NCI-H146 treated with DMSO at 0.1 percent for 48 hours (cell line): ENCODE measurements around the gene METTL15.
"Not testable (repeated sequence)": the region's sequence is repeated elsewhere in the genome, so short reads cannot be mapped to it uniquely, and the experiment has no call there.

ENCODE experiments used
- DNase-seq: peaks from one replicate; lab custom pipeline; 2025; ENCODE audit not compliant: unreplicated experiment; lab: John Stamatoyannopoulos, UW

Gene METTL15

DNA sequence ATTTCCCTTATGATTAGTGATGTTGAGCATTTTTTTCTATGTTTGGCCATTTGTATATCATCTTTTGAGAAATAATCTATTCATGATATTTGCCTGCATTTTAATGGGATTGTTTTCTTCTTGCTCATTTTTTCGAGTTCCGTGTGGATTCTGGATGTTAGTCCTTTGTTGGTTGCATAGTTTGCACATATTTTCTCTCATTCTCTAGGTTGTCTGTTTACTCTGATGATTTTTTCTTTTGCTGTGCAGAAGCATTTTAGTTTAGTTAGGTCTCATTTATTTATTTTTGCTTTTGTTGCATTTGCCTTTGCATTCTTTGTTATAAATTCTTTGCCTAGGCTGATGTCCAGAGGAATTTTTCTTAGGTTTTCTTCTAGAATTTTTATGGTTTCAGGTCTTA, 87.3 kb downstream of the METTL15 start:
- DNase-seq = no peak

DNA sequence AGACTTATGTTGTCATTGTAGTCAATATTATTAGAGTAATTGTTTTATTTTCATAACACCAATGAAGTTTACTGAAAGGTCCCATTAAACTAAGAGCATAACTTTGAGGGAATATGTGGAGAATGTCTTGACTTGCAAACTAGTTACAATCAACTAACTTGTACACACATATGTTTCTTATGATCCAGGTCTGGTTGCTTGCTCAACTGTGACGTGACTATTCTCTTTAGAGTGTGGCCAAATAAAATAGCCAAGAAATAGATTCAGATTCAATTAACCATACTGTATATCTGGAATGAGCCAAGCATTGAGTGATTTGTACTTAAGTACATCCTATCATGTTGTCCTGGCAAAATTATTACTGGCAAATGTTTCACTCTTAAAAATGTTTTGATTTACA, 101.7 kb downstream of the METTL15 start:
- DNase-seq = no peak

DNA sequence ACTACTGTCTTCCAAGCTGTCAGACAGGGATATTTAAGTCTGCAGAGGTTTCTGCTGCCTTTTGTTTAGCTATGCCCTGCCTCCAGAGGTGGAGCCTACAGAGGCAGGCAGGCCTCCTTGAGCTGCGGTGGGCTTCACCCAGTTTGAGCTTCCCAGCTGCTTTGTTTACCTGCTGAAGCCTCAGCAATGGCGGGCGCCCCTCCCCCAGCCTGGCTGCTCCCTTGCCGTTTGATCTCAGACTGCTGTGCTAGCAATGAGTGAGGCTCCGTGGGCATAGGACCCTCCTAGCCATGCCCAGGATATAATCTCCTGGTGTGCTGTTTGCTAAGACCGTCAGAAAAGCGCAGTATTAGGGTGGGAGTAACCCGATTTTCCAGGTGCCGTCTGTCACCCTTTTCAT, 113.9 kb downstream of the METTL15 start:
- not testable (repeated sequence) for DNase-seq

DNA sequence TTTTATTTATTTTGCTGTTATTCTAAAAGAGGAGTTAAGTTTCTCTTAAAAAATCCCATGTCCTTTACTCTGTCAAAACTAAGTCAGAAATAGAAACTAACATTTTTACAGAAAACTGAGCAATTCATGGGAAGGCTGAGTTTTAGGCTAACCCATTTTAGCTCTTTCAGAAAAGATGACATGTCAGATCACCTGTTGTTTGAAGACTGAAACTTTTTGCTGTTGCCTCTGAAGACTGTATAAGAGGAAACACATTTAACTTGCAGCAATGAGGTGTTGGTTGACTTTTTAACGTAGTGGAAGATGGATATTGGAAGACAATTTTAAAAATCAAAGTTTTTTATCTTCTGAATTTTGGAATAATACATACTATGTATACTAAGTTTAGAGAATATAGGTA, 115.4 kb downstream of the METTL15 start:
- no peak for DNase-seq

DNA sequence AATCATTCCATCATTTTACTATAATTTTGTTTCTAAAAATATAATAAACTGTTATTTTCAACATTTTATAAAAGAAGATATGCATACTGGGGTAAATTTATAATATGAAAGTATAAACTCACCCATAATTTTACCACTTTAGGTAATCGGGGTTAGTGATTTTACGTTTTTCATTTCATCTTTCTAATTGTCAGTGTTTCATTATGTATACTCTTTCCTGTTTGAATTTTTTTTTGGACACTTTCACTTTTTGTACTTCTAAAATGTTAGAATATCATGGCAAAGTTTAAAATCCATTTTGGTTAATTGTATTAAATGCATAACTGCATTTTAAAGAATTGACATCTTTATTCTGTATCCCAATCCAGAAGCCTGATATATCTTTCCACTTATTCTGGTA, 115.8 kb downstream of the METTL15 start:
- no peak for DNase-seq

DNA sequence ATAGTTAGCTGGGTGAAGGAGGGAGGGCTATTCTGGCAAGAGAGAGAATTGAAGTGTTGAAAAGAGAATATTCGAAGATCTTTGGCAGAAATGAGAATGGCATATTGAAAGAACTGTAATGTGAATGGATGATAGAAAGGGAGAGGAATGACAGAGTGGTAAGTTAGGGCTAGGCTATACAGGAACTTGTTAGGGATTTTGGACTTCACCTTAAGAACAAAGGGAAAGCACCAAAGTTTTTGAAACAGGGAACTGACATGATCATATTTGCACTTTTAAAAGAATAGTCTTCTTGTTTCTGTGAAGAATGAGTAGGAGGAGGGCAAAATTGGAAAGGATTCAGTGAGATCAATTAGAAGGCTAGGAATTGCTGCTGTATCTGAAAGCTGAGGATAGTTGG, 119.3 kb downstream of the METTL15 start:
- DNase-seq = no peak

DNA sequence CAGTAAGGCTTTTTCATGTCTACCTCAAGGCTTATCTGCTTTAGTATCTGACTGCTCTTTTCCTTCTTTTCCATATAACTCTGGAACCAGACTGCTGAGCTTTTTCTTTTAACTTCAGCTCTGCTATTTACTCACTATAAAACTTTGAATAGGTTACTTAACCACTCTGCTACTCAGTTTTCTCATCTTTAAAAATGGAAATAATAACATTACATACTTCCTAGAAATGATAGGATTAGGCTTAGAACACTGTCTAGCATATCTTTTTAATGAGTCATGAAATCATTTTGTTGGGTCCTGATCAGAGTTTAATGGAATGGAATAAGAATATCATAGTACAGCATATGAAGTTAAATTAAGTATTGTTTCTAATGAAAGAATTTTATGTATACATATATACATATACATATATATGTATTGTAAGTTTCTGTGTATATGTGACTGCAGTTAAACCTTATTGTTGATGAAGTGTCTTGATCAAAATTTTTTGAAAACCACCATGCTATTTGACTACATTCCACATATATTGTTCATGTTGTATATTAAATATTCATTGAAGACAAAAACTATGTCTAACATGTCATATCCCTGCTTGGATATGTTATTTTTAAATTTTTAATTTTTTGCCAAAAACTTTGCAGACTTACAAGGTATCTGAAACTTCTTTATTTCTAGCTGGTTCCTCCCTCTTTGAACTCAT, 120.2 kb downstream of the METTL15 start:
- no peak for DNase-seq

DNA sequence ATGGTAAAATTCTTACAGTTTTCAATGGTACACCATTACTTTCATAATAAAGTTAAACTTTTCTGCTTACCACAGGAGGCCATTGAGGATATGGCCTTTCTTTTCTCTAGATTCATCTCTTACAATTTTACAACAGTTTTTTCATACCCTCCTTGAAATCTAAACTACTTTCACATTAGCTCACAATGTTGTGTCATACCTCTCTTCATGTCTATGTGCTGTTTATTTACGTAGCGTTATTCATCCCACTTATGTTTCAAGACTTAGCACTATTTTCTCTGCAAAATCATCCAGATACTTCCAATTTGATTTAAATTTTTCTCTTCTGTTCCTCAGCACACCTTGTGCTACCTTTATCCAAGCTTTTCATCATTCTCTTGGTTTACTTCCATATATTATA, 123.3 kb downstream of the METTL15 start:
- no peak for DNase-seq

DNA sequence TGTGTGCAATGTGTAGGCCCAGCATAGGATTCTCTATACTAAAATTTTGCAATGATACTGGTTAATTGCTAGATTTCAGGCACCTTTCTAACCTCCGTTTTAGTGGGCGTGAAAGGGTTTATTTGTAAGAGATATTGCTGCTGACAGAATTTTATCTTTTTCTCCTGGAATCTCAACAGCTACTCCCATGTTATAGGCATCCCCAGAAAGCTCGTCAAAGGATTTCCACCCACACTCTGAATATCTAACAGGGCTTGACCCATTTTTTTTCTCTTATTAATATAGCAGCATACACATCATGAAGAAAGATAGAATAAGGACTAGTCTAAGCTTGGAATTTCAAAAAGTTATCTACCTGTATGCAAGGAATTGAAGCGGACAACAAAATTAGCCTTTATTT, 124.5 kb downstream of the METTL15 start:
- DNase-seq = no peak

DNA sequence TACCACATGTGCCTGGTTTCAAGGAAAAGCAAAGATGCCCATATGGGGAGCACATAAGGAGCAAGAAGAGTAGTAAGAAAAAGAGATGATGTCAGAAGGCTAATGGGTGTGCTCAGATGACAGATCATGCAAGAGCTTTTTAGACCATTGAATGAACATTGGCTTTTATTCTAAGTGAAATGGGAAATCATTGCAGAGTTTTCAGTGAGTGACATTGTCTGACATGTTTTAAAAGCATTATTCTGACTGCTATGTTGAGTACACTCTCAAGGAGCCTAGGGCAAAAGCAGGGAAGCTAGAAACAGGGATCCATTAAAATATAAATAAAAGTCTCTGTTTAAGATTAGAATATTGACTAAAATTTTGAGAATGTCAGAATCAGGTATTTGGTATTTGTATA, 133.6 kb downstream of the METTL15 start:
- DNase-seq = no peak

DNA sequence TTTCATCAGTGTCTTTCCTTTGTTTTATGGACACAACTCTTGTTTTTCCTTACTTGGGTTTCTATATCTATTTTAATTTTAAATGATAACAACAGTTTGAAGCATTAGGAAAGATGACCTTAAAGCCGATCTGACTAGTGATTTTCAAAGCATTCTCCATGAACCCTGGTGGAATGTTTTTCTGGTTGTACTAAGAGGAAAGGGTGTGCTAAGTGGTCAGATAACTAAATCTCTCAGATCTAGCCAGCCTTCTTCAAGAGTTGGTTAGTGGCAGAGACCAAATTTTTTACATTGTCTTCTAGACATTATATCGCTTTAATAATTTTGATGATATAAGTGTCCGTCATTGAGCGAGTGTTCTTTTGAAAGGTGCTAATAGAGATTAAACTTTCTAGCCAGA, 134.4 kb downstream of the METTL15 start:
- DNase-seq = no peak

DNA sequence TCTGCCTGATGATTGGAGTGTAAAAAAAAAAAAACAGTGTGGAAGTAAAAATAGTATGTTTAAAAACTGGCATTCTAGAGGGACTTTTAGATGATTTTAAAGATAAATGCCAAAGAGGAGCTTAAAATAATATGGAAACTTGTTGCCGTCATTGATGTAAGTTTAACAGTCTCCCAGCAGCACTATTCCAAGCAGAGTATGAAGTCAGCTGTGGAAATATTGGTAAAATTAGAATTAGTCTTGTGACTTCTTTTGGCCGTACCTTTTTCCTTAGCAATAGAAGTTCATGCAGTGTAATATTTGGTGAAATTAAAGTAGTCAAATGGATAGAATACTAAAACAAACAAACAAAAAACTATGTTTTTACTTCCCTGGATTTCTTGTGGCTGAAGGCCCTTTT, 134.9 kb downstream of the METTL15 start:
- DNase-seq = no peak

DNA sequence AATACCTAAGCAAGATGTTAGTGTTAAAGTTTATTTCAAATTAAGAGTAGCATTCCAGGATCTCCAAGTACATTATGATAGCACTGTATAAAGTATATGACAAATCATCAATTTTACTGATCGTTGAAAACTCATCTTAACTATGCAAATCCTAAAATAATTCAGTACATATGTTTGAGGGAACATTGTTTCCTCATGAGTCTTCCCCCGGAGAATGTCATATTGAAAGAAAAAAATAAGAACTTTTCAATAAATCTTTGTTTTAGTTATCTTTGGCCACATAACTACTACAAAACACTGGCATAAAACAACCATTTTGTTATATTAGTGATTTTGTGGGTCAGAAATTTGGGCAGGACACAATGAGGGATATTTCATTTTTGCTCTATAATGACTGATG, 135.4 kb downstream of the METTL15 start:
- DNase-seq = no peak

DNA sequence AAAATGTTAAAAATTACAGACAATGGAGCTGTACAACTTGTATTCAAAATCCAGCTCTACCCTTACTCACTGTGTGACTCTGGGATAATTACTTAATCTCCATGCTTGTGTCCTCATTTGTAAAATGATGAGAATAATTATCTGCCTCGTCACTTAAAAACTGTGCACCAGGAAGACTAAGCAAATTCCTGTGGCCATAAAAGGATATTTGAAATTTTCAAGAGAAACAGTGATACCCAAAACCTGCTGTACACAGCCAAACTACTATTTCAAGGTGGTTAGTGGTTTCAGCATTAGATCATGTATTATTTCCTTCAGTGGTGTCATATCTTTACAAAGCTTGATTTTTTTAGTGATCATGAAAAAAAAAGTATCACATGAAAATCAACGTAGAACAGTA, 136.9 kb downstream of the METTL15 start:
- DNase-seq = no peak

DNA sequence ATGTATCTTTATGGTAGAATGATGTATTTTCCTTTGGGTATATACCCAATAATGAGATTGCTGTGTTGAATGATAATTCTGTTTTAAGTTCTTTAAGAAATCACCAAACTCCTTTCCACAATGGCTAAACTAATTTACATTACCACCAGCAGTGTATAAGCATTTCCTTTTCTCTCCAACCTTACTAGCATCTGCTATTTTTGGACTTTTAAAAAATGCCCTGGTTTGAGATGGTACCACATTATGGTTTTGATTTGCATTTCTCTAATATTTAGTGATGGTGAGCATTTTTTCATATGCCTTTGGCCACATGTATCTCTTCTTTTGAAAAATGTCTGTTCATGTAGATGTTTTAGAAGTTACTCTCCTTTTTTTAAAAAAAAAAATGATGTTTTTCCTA, 142.0 kb downstream of the METTL15 start:
- no peak for DNase-seq

DNA sequence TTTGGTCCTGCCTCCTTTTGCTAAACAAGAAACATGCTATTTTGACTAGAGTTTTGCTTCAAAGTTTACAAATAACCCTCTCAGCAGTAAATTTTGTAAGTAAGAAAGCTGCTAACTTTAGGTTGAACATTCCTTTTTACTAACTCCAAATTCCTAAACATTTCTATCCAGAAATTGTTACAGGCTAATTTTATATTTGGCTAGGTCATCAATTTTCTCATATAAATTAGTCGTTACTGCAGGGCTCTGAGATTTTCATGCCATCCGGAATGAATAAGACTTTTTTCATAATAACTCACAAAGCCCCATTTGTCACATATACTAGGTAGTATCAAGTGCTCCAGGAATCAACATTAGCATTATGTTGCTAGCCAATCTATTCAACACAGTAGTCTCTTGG, 143.1 kb downstream of the METTL15 start:
- DNase-seq = no peak

DNA sequence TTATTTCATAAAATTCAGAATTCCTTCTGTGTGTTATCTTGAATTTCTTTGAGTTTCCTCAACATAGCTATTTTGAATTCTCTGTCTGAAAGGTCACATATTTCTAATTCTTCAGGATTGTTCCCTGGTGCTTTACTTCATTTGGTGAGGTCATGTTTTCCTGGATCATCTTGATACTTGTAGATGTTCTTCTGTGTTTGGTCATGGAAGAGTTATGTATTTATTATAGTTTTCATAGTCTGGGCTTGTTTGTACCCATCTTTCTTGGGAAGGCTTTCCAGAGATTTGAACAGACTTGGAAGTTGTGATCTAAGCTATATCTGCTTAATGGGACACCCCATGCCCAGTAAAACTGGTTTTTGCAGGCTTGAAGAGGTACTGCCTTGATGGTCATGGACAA, 149.6 kb downstream of the METTL15 start:
- DNase-seq = no peak

DNA sequence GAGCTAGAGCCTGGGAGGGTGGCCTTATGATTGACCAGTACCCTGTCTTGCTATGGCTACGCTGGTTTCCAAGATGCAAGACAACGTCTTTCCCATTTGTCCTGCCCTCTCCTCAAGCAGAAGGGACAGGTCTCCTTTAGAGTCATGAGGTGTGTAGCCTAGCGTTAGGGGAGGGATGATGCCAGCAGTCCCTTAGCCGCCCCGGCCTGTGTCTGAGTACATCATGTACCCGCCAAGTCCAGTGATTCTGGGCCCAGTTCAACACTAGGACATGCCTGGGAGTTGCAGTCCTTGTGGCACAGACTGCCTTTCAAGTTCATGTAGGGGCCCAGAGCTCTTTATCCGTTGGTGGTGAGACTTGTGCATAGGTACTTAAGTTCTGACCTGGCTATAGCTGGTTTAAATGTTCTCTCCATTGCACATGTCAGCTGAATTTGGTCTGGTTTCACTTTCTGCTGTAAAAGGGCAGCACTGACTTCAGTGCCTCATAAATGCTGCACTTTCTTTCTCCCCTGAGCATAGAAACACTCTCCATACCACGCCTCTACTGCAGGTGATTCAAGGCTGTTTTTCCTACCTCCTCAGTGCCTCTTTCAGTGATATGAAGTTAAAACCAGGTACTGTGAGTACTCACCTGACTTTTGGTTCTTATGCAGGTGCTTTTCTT, 151.1 kb downstream of the METTL15 start:
- DNase-seq = no peak

DNA sequence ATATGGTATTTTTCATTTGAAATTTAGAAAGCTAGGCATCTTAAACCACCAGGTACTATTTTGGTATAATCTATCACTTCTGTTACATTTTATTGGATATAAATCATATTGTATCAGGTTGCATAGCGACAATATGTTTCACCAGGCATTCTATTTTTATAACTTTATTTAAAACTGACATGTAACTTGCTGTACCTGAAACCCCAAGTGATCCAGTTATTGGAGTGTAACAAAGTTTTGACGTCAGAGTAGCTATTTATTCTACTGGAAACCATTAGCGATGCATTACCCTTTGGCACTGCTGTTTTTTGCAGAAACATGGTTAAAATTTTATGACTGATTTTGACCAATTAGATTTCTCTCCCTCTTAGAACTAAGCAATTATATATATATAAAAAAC, 160.7 kb downstream of the METTL15 start:
- DNase-seq = no peak

DNA sequence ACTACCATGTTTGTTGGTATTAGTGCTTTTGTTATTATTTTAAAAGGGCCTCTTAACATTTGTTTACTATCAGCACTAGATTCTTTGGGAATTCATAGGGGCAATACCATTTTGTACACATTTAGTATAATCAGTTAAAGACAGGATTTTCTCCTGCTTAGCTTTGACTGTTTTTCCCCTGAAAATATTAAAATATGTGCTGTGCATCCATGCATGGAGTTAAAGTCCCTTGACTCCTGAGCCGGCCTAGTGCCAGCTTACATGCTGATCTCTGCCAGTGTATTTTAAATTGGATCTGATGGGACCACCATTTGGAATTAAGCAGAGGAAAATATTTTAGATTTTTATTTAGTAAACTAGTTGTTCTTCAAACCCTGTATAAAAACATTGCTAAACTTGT, 161.4 kb downstream of the METTL15 start:
- DNase-seq = no peak

DNA sequence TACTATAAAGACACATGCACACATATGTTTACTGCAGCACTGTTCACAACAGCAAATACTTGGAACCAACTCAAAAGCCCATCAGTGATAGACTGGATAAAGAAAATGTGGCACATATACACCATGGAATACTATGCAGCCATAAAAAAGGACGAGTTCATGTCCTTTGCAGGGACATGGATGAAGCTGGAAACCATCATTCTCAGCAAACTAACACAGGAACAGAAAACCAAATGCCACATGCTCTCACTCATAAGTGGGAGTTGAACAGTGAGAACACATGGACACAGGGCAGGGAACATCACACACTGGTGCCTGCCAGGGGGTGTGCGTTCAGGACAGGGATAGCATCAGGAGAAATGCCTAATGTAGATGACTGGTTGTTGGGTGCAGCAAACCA, 164.1 kb downstream of the METTL15 start:
- not testable (repeated sequence) for DNase-seq

DNA sequence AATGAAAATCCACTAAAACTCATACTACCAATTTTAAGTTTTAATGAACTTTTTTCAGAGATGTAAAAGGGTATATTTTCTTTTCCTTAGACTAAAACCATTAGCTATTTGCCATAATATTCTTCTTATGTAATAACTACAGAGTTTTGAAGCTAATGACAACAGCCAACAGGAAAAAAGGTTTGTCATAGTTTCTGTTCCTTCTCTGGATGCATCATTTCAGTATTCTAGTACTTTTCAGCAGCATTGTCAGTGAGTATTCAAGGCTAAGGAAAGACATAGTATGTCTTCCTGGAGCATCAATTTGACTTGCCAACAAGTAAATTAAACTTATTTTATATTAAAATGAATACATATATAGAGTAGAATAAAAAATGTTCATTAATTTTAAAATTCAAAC, 166.0 kb downstream of the METTL15 start:
- no peak for DNase-seq

DNA sequence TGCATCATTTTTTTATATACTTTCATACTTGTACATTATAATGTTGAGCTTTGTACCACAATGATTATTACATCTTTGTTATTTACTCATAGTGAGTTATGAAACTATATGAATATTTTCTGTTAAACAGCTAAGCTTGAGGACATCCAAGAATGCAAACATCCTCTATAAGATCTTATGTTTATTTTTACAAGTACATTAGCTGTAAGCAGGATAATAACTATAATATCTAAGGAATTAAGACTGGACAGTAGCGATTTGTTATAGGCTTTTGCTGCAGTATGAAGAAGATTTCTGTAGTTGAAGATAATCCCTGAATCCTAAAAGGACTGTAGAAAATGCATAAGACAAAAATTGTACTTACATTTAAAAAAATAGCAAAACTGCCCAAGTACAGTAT, 176.0 kb downstream of the METTL15 start:
- no peak for DNase-seq
